DMS53 (cell line): ENCODE data around the gene SLC35F3.
A peak's percentile ranks its signal among the peaks of the same experiment; 100 is the strongest.

Source experiments
- DNase-seq: peaks from one replicate; lab custom pipeline; 2025; lab: John Stamatoyannopoulos, UW

Gene SLC35F3

GRCh38 chr1:234321231-234321630, 416.8 kb downstream of the SLC35F3 start:
- no peak for DNase-seq

GRCh38 chr1:234322097-234322496, 417.6 kb downstream of the SLC35F3 start:
- DNase-seq: no peak

- peak; percentile 59 for DNase-seq
Measured at GRCh38 chr1:234322979-234323378, 418.5 kb downstream of the SLC35F3 start.

GRCh38 chr1:234324821-234325220, 420.3 kb downstream of the SLC35F3 start:
- DNase-seq: no peak

- DNase-seq: peak; percentile 53
Measured at GRCh38 chr1:234325878-234326496, 421.5 kb downstream of the SLC35F3 start.

GRCh38 chr1:234326497-234327366, 422.3 kb downstream of the SLC35F3 start:
- DNase-seq: peak; percentile 82

- no peak for DNase-seq
Measured at GRCh38 chr1:234327577-234328164, 423.2 kb downstream of the SLC35F3 start.

- DNase-seq: no peak
Measured at GRCh38 chr1:234330843-234331215, 426.4 kb downstream of the SLC35F3 start.

- no peak for DNase-seq
Measured at GRCh38 chr1:234331507-234331906, 427.0 kb downstream of the SLC35F3 start.

- DNase-seq: no peak
Measured at GRCh38 chr1:234336359-234336758, 431.9 kb downstream of the SLC35F3 start.

GRCh38 chr1:234337233-234337632, 432.8 kb downstream of the SLC35F3 start:
- no peak for DNase-seq

GRCh38 chr1:234340528-234340927, 436.1 kb downstream of the SLC35F3 start:
- DNase-seq: no peak

GRCh38 chr1:234342774-234343173, 438.3 kb downstream of the SLC35F3 start:
- no peak for DNase-seq

- no peak for DNase-seq
Measured at GRCh38 chr1:234345237-234345636, 440.8 kb downstream of the SLC35F3 start.

GRCh38 chr1:234348964-234349363, 444.5 kb downstream of the SLC35F3 start:
- DNase-seq: no peak

GRCh38 chr1:234355782-234356510, 451.5 kb downstream of the SLC35F3 start:
- peak; percentile 35 for DNase-seq

GRCh38 chr1:234356615-234357269, 452.3 kb downstream of the SLC35F3 start:
- peak; percentile 89 for DNase-seq

GRCh38 chr1:234357831-234358230, 453.4 kb downstream of the SLC35F3 start:
- no peak for DNase-seq

- DNase-seq: no peak
Measured at GRCh38 chr1:234361102-234361603, 456.7 kb downstream of the SLC35F3 start.

GRCh38 chr1:234362558-234362957, 458.1 kb downstream of the SLC35F3 start:
- no peak for DNase-seq

GRCh38 chr1:234368320-234369032, 464.0 kb downstream of the SLC35F3 start:
- DNase-seq: no peak
